Pancreas (tissue), 10 donors: ENCODE measurements around the gene KIF5B. TPM values are rescaled to one million over a fixed set of nuclear protein-coding genes. Genes with fewer than 3 reads are reported as not detected.
A peak's percentile ranks its signal among the peaks of the same experiment; 100 is the strongest.
"Not testable (repeated sequence)": the region's sequence is repeated elsewhere in the genome, so short reads cannot be mapped to it uniquely, and the experiment has no call there.

ENCODE experiments used
- ATAC-seq, 4 donors: fragments of 200-7000 bp; cut with Tn5 transposase; one replicate each; pipeline versions ENCODE4 v1.8.0 to v1.9.1; 2020; ENCODE audit warnings: mild to moderate bottlenecking in 4 of 4, moderate library complexity in 4 of 4
- DNase-seq, 6 donors: peaks; one replicate each; pipeline ENCODE4 v3.0.0-alpha.2; 2020
- FAIRE-seq: peaks from 2 replicates; lab custom pipeline; 2012; peaks lifted over from hg19 to GRCh38; lab: Jason Lieb, UNC
- H3K27ac ChIP-seq, 4 donors: fragments of 200-600 bp; sonication (generic); 1 replicate in 3 of 4; 2 replicates in 1 of 4; pipeline versions ENCODE4 v1.5.0 to v1.8.0; 2020
- H3K27me3 ChIP-seq, 4 donors: fragments of 200-600 bp; one replicate each; pipeline ENCODE4 v1.8.0; 2021
- H3K36me3 ChIP-seq, 3 donors: fragments of 200-600 bp; sonication (generic) in 1 of 3; one replicate each; pipeline versions ENCODE4 v1.5.0 to v1.8.0; 2020 to 2021
- H3K4me1 ChIP-seq, 3 donors: fragments of 200-600 bp; one replicate each; pipeline ENCODE4 v1.8.0; 2021
- H3K4me3 ChIP-seq, 4 donors: fragments of 200-600 bp; sonication (generic) in 2 of 4; one replicate each; pipeline versions ENCODE4 v1.5.0 to v1.8.0; 2020 to 2021
- H3K9me3 ChIP-seq, 4 donors: fragments of 200-600 bp; one replicate each; pipeline ENCODE4 v1.8.0; 2021
- WGBS, 2 donors: extraction: QIAGEN DNeasy Blood & Tissue Kit; methylation state at CpG; one replicate each; pipeline ENCODE4 v1.1.7; 2013; 5-methylcytosine and 5-hydroxymethylcytosine counted together
- intact Hi-C, 3 donors: fragments of 100-400 bp; cut with DNase I; formaldehyde crosslinking; loops; one replicate each; pipeline versions ENCODE4 v1.11.1 to v1.14.2; 2022
- polyA plus RNA-seq, 2 donors: library from polyadenylated mRNA; stranded (reverse); fragments of 200-250 nt; gene quantifications; one replicate each; pipeline ENCODE4 v1.2.3, GENCODE V29; 2013
- total RNA-seq, 6 donors: library from RNA; stranded (reverse); fragmentation: NEBNext Ultra II Directional in 4 of 6; extraction: Animal tissue kit (Norgen Biotek cat#: 25700) in 4 of 6; gene quantifications; one replicate each; pipeline versions ENCODE4 v1.2.1 to v1.2.4, GENCODE V29; 2021 to 2023
- TF ChIP-seq, protein P1 (sequence below), 4 donors: fragments of 200-600 bp; sonication (generic) in 3 of 4; IDR thresholded peaks; one replicate each; pipeline versions ENCODE4 v1.5.0 to v1.8.0; 2021; ENCODE audit warnings: antibody characterized with exemption in 4 of 4
- donor health status: healthy with polysubstance abuse.
- donor health status: DM: no; HTN: no; CAD: no; lungs with moderate emphysema.
- donor health status: DM: no; HTN: no; CAD: no.
- donor health status: control.
- donor health status: control.
- donor health status: Bipolar disorder and iron deficiency.
- donor health status: DM: yes; HTN: yes; CAD: no.
- donor health status: DM: no; HTN: no; CAD: no.
- donor health status: DM: no; HTN: no; CAD: no.
- donor health status: DM: yes; HTN: yes; CAD: no.

Gene KIF5B
- total and polyA plus RNA-seq, 8 donors: 17.2 to 48.3 (median 33.4) TPM

DNA sequence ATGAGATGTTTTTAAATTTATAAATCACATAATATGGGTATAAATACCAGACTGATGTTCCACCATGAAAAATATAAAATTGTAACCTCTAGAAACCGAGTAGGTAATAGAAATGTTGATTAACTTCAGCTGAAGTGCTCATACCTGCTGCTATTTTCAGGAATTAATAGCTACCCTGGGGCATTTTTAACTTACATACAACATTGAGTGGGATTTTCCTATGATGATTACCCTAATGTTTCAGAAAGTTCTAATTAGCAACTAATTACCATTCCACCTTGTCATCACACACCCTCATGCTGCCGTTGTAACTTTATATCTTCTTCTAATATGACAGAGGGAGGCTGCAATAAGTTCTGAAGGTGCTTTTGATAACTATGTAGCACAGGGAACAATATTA lies 74.1 kb downstream of the KIF5B start:
- Histone ChIP-seq H3K4me3 (no peak overlapping the region), H3K9me3 (no peaks in the 10 kb centered on the region), H3K27ac (no peak overlapping the region), H3K27me3 (no peaks in the 10 kb centered on the region), H3K36me3 (no peaks in the 10 kb centered on the region), H3K4me1 (no peaks in the 10 kb centered on the region)
- TF ChIP-seq, protein P1, sequence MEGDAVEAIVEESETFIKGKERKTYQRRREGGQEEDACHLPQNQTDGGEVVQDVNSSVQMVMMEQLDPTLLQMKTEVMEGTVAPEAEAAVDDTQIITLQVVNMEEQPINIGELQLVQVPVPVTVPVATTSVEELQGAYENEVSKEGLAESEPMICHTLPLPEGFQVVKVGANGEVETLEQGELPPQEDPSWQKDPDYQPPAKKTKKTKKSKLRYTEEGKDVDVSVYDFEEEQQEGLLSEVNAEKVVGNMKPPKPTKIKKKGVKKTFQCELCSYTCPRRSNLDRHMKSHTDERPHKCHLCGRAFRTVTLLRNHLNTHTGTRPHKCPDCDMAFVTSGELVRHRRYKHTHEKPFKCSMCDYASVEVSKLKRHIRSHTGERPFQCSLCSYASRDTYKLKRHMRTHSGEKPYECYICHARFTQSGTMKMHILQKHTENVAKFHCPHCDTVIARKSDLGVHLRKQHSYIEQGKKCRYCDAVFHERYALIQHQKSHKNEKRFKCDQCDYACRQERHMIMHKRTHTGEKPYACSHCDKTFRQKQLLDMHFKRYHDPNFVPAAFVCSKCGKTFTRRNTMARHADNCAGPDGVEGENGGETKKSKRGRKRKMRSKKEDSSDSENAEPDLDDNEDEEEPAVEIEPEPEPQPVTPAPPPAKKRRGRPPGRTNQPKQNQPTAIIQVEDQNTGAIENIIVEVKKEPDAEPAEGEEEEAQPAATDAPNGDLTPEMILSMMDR (IDR thresholded peaks at IDR 0.05): no peak
- 69 to 74% methylated on average over 2 of the region's 2 CpGs for WGBS, 2 donors
- FAIRE-seq (no peak), ATAC-seq (no peak), DNase-seq (no peak)
- intact Hi-C loops: no loop called here

DNA sequence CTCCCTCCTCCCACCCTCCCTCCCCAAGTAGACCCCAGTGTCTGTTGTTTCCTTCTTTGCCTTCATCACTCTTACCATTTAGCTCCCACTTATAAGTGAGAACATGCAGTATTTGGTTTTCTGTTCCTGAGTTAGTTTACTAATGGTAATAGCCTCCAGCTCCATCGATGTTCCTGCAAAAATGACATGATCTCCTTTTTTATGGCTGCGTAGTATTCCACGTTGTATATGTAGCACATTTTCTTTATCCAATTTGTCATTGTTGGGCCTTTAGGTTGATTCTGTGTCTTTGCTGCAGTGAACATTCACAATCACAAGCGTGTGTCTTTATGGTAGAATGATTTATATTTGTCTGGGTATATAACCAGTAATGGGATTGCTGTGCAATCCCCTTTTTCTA lies 75.8 kb downstream of the KIF5B start:
- no peaks in the 10 kb centered on the region for H3K27me3 ChIP-seq
- intact Hi-C loops: no loop called here
- no peak overlapping the region for H3K27ac ChIP-seq
- no peak overlapping the region for H3K4me3 ChIP-seq
- no peak for DNase-seq
- no peaks in the 10 kb centered on the region for H3K36me3 ChIP-seq
- no peak for FAIRE-seq
- no peak for ATAC-seq
- TF ChIP-seq, protein P1 (IDR thresholded peaks at IDR 0.05): no peak
- WGBS, 2 donors: 92 to 96% methylated on average over 4 of the region's 4 CpGs
- H3K4me1 ChIP-seq: no peaks in the 10 kb centered on the region
- H3K9me3 ChIP-seq: no peaks in the 10 kb centered on the region

GRCh38 chr10:31979071-31979470 lies 77.2 kb downstream of the KIF5B start:
- DNase-seq, FAIRE-seq, H3K4me1 ChIP-seq, H3K27me3 ChIP-seq, intact Hi-C loops, H3K9me3 ChIP-seq, H3K4me3 ChIP-seq, H3K36me3 ChIP-seq, ATAC-seq, H3K27ac ChIP-seq: not testable (repeated sequence)
- WGBS, 2 donors: 94 to 97% methylated on average over 16 of the region's 19 CpGs

DNA sequence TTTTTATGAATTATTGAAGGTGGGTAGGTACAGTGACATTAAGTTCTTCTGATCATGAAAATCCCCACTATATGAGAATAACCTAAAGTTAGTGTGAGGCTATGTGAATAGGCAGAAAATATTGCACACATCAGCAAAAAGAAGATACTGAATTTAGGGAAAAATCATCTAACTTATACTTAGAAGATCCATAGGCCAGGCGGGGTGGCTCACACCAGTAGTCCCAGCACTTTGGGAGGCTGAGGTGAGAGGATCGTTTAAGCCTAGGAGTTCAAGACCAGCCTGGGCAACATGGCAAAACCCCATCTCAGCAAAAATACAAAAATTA lies 78.1 kb downstream of the KIF5B start:
- WGBS, 2 donors: 67 to 75% methylated on average over 2 of the region's 2 CpGs
- Histone ChIP-seq H3K36me3 (no peaks in the 10 kb centered on the region), H3K4me3 (no peak overlapping the region), H3K9me3 (no peaks in the 10 kb centered on the region), H3K27me3 (no peaks in the 10 kb centered on the region), H3K27ac (no peak overlapping the region), H3K4me1 (no peaks in the 10 kb centered on the region)
- ATAC-seq: no peak
- DNase-seq: no peak
- intact Hi-C loops: no loop called here
- FAIRE-seq: no peak
- TF ChIP-seq, protein P1 (IDR thresholded peaks at IDR 0.05): no peak

DNA sequence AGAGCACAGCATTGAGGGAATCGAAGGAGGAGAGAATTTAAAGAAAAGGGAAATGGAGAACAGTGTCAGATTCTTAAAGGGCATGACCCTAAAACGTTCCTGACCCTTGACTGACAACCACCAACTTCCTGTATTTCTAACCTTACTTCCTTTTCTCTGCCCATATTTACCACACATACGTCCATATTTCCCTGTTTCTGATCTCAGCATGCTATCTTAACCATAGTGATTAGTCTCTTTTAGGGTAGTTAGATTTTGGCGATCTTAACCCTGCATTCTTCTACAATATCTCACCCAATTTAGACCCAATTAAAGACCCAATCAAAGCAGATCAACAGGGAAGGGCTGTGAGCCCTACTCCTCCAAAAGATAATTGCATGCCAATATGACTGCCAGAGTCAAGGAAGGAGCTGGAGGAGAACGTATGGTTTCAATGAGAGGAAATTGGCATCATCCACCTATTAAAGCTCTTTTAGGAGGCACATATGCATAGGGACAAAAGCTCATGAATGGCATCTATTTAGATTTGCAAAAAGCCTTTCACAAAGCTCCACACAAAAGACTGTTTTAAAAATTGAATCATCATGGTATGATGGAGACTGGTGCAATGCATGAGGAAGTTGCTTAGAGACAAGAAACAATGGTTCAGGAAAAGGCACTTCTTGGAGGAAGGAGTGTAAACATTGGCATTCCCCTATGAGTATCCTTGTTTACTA lies 78.6 kb downstream of the KIF5B start:
- H3K36me3 ChIP-seq: no peaks in the 10 kb centered on the region
- TF ChIP-seq, protein P1 (IDR thresholded peaks at IDR 0.05): no peak
- WGBS, 2 donors: 70 to 78% methylated on average over 5 of the region's 5 CpGs
- peak in 2 of 4 donors; percentile 71 to 81 for ATAC-seq
- no peak for FAIRE-seq
- no peaks in the 10 kb centered on the region for H3K4me1 ChIP-seq
- intact Hi-C loops: no loop called here
- H3K27me3 ChIP-seq: no peaks in the 10 kb centered on the region
- no peak for DNase-seq
- H3K4me3 ChIP-seq: no peak overlapping the region
- H3K27ac ChIP-seq: no peak overlapping the region
- H3K9me3 ChIP-seq: no peaks in the 10 kb centered on the region
